K562 (cell line): ENCODE data around the gene HEXIM2. TPM values are rescaled to one million over a fixed set of nuclear protein-coding genes. Genes with fewer than 3 reads are reported as not detected.

Experiments used
- ATAC-seq: fragments of 200-7000 bp; cut with Tn5 transposase; 3 replicates; pipeline ENCODE4 v1.9.1; 2020; ENCODE audit warnings: moderate library complexity
- BruUV-seq: library from RNA; stranded (reverse); fragments of 400-500 nt; replicated peaks from 2 replicates; lab custom pipeline; 2021; lab: Mats Ljungman, UMichigan
- CTCF ChIA-PET: fragments of 300-600 bp; formaldehyde crosslinking; extraction: SDS; loops from one replicate; lab custom pipeline; 2021; ENCODE audit warnings: low intra/inter-chr PET ratio; lab: Yijun Ruan, JAX
- POLR2A ChIA-PET: fragments of 300-600, 350-650 bp; sonication (Branson Sonifier 250); formaldehyde crosslinking; extraction: SDS; loops from one replicate; lab custom pipeline; 2021; ENCODE audit warnings: antibody characterized with exemption, inconsistent platforms; lab: Yijun Ruan, JAX
- DNase-seq, 4 experiments: peaks; one replicate each; pipeline versions ENCODE4 v3.0.0 to v3.0.0-alpha.2; 2011 to 2018; ENCODE audit warnings: low spot score in 3 of 4, mixed read lengths in 3 of 4; ENCODE audit errors: extremely low read depth in 1 of 4
- FAIRE-seq: peaks from 2 replicates; lab custom pipeline; 2011; peaks lifted over from hg19 to GRCh38; lab: Jason Lieb, UNC
- H2AFZ ChIP-seq: 2 replicates; pipeline ENCODE4 v1.6.0; 2011; ENCODE audit warnings: low read depth, low read length, control low read depth, inconsistent platforms
- H3K27ac ChIP-seq: fragments of 200-600 bp; 3 replicates; pipeline ENCODE4 v1.8.0; 2011; ENCODE audit warnings: low read depth, mild to moderate bottlenecking, control low read depth, inconsistent platforms, low read length, moderate library complexity, mixed read lengths; ENCODE audit errors: extremely low read depth
- H3K27me3 ChIP-seq, 2 experiments: fragments of 300-600 bp in 1 of 2; 2 replicates in 1 of 2; 3 replicates in 1 of 2; pipeline versions ENCODE4 v1.6.0 to v1.8.0; 2011; ENCODE audit warnings: inconsistent platforms in 2 of 2, low read length in 2 of 2, mild to moderate bottlenecking in 1 of 2, mixed read lengths in 1 of 2, moderate library complexity in 1 of 2; ENCODE audit not compliant: control insufficient read depth in 2 of 2, insufficient read depth in 2 of 2
- H3K36me3 ChIP-seq: fragments of 300-600 bp; 3 replicates; pipeline ENCODE4 v1.8.0; 2011; ENCODE audit warnings: mild to moderate bottlenecking, low read length, inconsistent platforms; ENCODE audit not compliant: control insufficient read depth, insufficient read depth
- H3K4me1 ChIP-seq, 2 experiments: fragments of 200-600 bp in 1 of 2; replicated peaks in 1 of 2; 2 replicates in 1 of 2; 3 replicates in 1 of 2; pipeline versions ENCODE4 v1.5.1 to v1.8.0; 2011; ENCODE audit warnings: inconsistent platforms in 2 of 2, low read length in 2 of 2, mild to moderate bottlenecking in 1 of 2, mixed read lengths in 1 of 2, moderate library complexity in 1 of 2; ENCODE audit not compliant: control insufficient read depth in 2 of 2, insufficient read depth in 2 of 2
- H3K4me2 ChIP-seq: 2 replicates; pipeline ENCODE4 v1.6.1; 2011; ENCODE audit warnings: low read length, control low read depth, inconsistent platforms, mixed read lengths; ENCODE audit not compliant: insufficient read depth
- H3K4me3 ChIP-seq: fragments of 200-600 bp; sonication (generic), shearing (Covaris generic); 2 replicates; pipeline ENCODE4 v1.5.1; 2016; ENCODE audit warnings: control low read depth, inconsistent platforms
- H3K79me2 ChIP-seq: fragments of 200-600 bp; 3 replicates; pipeline ENCODE4 v1.8.0; 2011; ENCODE audit warnings: low read length, inconsistent platforms; ENCODE audit not compliant: control insufficient read depth, insufficient read depth
- H3K9ac ChIP-seq, 2 experiments: 2 replicates each; pipeline versions ENCODE4 v1.6.0 to v1.6.1; 2011; ENCODE audit warnings: low read depth in 2 of 2, low read length in 2 of 2, control low read depth in 1 of 2, inconsistent platforms in 1 of 2, mild to moderate bottlenecking in 1 of 2, mixed read lengths in 1 of 2; ENCODE audit not compliant: insufficient read depth in 1 of 2
- H3K9me1 ChIP-seq: one replicate; pipeline ENCODE4 v1.6.0; 2011; ENCODE audit warnings: inconsistent platforms, mild to moderate bottlenecking, low read length, moderate library complexity; ENCODE audit not compliant: control insufficient read depth, insufficient read depth
- H3K9me3 ChIP-seq: replicated peaks from 2 replicates; pipeline ENCODE4 v1.5.1; 2011; ENCODE audit warnings: low read depth, low read length, inconsistent platforms; ENCODE audit not compliant: control insufficient read depth, insufficient read depth
- H4K20me1 ChIP-seq: replicated peaks from 2 replicates; pipeline ENCODE4 v1.6.1; 2011; ENCODE audit warnings: low read length, inconsistent platforms, mixed read lengths; ENCODE audit not compliant: control insufficient read depth, insufficient read depth
- CBX5 ChIP-seq: IDR thresholded peaks from 2 replicates; pipeline ENCODE4 v1.6.1; 2014; ENCODE audit warnings: low read depth, borderline replicate concordance
- E2F4 ChIP-seq: sonication (generic); formaldehyde crosslinking; IDR thresholded peaks from 2 replicates; pipeline ENCODE4 v1.8.0; 2022; ENCODE audit warnings: mild to moderate bottlenecking, low read depth, missing genetic modification reagents
- ERF ChIP-seq: fragments of 450-650 bp; formaldehyde crosslinking; IDR thresholded peaks from 2 replicates; pipeline ENCODE4 v1.4.0; 2020; ENCODE audit warnings: mild to moderate bottlenecking, mixed read lengths
- MXI1 ChIP-seq: IDR thresholded peaks from 2 replicates; pipeline ENCODE4 v1.6.1; 2011; ENCODE audit warnings: low read depth, mild to moderate bottlenecking, improper control_type of control experiment, low read length
- ZBTB2 ChIP-seq: fragments of 450-650 bp; IDR thresholded peaks from 2 replicates; pipeline ENCODE4 v1.6.1; 2016; ENCODE audit warnings: antibody characterized with exemption
- ZNF324 ChIP-seq: fragments of 250-450 bp; sonication (Bioruptor Pico); IDR thresholded peaks from 2 replicates; pipeline ENCODE4 v1.4.0; 2020; ENCODE audit warnings: mild to moderate bottlenecking
- WGBS: fragments of 100-300 bp; shearing (Covaris generic); methylation state at CpG from one replicate; pipeline ENCODE4 v1.1.6; 2016; ENCODE audit warnings: low coverage, mixed read lengths; ENCODE audit not compliant: insufficient coverage; ENCODE audit errors: missing lambda C conversion rate; 5-methylcytosine and 5-hydroxymethylcytosine counted together
- in situ Hi-C: fragments of 300-500 bp; cut with MboI; formaldehyde crosslinking; loops from 4 replicates; pipeline ENCODE4 v1.15.0; 2018; ENCODE audit warnings: inconsistent platforms, mixed read lengths
- intact Hi-C: fragments of 100-400 bp; cut with micrococcal nuclease; formaldehyde crosslinking; loops from 2 replicates; pipeline ENCODE4 v1.14.2; 2022
- polyA plus RNA-seq, 8 experiments: library from polyadenylated mRNA; depleted of rRNA in 4 of 8; stranded (reverse) in 5 of 8; unstranded in 3 of 8; fragments of >200 nt; fragmentation: Nextera tagmentation in 2 of 8; fragmentation: Illumina TruSeq in 1 of 8; extraction: Ambion mirVana in 2 of 8; extraction: Trizol in 1 of 8; gene quantifications; 2 replicates each; pipeline versions ENCODE4 v1.2.1 to v1.2.3, GENCODE V29; 2011 to 2014; ENCODE audit warnings: inconsistent platforms in 1 of 8, missing spikeins in 1 of 8
- total RNA-seq, 7 experiments: library from RNA; depleted of rRNA in 6 of 7; stranded (reverse); fragments of >200 nt in 6 of 7; fragmentation: Illumina TruSeq in 2 of 7; extraction: Trizol in 2 of 7; gene quantifications; 2 replicates each; pipeline versions ENCODE4 v1.2.1 to v1.2.3, GENCODE V29; 2011 to 2021; ENCODE audit warnings: low replicate concordance in 1 of 7

HEXIM2 gene
- total and polyA plus RNA-seq, 9 of the 15 experiments (the other 6 are each of a cell fraction or from before 2014, with no cell fraction given), result 0.69 to 3.4 (median 1.1) TPM; not detected in 2

GRCh38 chr17:45119964-45120363 is 41.7 kb upstream of the HEXIM2 start:
- H3K27ac ChIP-seq, result no peak overlapping the region
- ChIA-PET POLR2A (interaction anchor here (0.6 to 2.4 kb wide), 2 partner anchors 29 to 307 kb away, joined by 3 to 14 read pairs; no protein-coding TSS in a partner anchor), CTCF (interaction anchor here (0.8 kb wide), 1 partner anchor 12 kb away, joined by 4 read pairs; no protein-coding TSS in a partner anchor)
- H2AFZ ChIP-seq, result no peak overlapping the region
- H3K27me3 ChIP-seq, result no peaks in the 10 kb centered on the region
- H4K20me1 ChIP-seq, result no peaks in the 10 kb centered on the region
- no peak for ATAC-seq
- no peak overlapping the region for H3K9ac ChIP-seq
- in situ Hi-C loops, result no loop called here
- H3K36me3 ChIP-seq, result no peaks in the 10 kb centered on the region
- no peaks in the 10 kb centered on the region for H3K9me3 ChIP-seq
- peaks cover 17 to 44% of the 10 kb centered on the region in 2 experiments for H3K4me1 ChIP-seq
- intact Hi-C loops, result loop anchor here (10.0 kb wide), 1 partner anchor 105 kb away; no protein-coding TSS in a partner anchor
- H3K9me1 ChIP-seq, result no peaks in the 10 kb centered on the region
- no peak overlapping the region for H3K4me2 ChIP-seq
- 64% methylated on average over 7 of the region's 8 CpGs for WGBS
- no peak for FAIRE-seq
- BruUV-seq, result no TSS peak
- TF ChIP-seq CBX5 (no peak), ZBTB2 (no peak), ZNF324 (no peak), ERF (CRISPR knock-in tag) (no peak), MXI1 (no peak), E2F4 (CRISPR knock-in tag) (no peak)
- no peaks in the 10 kb centered on the region; the same call in 2 of the 3 replicates for H3K79me2 ChIP-seq
- H3K4me3 ChIP-seq, result no peak overlapping the region
- no peak for DNase-seq
